GM19467 (cell line): Measurements from ENCODE around the gene GLB1L3.
A peak's percentile ranks its signal among the peaks of the same experiment; 100 is the strongest.
"Not testable (repeated sequence)": the region's sequence is repeated elsewhere in the genome, so short reads cannot be mapped to it uniquely, and the experiment has no call there.

Experiments
- ATAC-seq: cut with Tn5 transposase; IDR thresholded peaks from one replicate; pipeline ENCODE4 v1.9.1; 2021; ENCODE audit warnings: mild to moderate bottlenecking, moderate library complexity; ENCODE audit not compliant: unreplicated experiment

The GLB1L3 gene

DNA sequence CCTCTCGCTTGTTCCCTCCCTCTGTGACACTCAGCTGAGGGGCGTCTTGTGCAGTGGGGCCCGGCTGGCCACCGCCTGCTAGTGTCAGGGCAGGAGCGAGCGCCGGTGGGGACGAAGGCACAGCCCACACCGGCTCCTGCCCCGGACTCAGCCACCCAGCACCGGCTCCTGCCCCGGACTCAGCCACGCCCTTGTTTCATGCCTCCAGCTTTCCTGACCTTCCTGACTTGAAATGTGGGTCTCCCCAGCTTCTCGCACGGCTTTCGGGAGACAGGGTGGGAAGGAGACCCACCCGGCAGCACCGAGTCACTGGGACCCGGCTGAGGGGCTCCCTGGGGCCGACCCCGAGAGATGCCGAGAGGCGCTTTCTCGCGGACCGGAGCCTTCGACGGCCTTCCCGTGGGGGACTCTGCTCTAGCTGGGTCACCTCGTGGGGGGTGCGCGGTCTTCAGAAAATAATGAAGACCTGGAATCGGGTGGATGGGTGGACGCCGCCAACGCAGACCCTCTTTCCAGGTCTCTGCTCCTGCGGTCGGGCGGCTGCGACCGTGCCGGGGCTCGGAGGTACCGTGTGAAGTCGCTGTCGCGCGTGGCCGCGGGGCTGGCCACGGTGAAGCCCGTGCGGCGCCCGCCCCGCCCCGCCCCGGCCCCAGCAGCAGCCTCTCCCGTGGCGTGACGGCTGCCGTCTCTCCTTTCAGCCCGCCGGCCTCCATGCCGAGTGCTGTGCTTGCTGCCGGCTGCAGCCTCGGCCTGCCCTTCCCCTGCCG lies 65.8 kb downstream of the GLB1L3 start:
- ATAC-seq, result no peak

DNA sequence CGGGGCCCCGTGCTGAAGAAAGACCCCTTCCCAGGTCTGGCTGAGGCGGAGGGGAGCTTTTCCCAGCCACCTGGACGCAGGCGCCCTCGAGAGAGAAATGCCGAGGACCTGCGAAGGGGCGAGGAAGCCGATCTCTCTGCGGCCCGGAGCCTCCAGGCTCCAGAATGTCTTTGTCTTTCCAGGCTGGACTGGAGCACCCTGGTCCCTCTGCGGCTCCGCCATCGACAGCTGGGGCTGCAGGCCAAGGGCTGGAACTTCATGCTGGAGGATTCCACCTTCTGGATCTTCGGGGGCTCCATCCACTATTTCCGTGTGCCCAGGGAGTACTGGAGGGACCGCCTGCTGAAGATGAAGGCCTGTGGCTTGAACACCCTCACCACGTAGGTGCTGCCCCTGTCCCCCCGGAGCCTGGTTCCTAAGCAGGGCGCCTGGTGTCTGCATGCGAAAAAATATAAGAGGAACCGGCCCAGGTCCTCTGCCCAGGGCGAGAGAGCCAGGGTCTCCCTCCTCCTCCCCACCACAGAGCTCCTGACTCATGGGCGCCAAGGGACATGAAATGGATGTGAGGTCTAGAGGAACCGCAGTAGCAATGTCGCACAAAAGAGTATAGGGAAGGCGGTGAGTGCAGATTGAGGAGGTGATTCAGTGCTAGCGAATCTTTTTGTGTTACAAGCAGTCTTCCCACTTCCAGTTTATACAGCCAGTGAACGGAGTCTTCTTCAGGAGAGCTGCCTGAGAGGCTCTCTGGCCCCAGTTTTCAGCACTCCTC lies 66.6 kb downstream of the GLB1L3 start:
- no peak for ATAC-seq

DNA sequence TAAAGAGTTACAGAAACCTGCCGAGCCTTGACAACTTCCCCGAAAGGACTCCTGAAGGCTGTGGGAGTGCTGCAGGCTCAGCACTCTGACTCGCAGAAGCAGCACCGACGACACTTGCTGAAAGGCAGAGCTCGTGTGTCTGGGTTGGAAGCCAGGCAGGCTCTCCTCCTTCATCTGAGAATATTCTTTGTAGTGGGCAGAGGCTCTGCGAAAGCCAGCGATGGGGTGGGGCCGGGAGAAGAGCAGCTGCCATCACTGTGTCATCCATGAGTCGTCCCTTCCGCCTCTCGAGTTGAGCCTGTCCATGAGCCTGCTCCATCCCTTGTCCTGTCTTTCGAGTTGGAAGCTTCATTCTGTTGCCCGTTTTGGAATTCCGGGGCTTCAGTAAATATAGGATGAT lies 67.5 kb downstream of the GLB1L3 start:
- no peak for ATAC-seq

DNA sequence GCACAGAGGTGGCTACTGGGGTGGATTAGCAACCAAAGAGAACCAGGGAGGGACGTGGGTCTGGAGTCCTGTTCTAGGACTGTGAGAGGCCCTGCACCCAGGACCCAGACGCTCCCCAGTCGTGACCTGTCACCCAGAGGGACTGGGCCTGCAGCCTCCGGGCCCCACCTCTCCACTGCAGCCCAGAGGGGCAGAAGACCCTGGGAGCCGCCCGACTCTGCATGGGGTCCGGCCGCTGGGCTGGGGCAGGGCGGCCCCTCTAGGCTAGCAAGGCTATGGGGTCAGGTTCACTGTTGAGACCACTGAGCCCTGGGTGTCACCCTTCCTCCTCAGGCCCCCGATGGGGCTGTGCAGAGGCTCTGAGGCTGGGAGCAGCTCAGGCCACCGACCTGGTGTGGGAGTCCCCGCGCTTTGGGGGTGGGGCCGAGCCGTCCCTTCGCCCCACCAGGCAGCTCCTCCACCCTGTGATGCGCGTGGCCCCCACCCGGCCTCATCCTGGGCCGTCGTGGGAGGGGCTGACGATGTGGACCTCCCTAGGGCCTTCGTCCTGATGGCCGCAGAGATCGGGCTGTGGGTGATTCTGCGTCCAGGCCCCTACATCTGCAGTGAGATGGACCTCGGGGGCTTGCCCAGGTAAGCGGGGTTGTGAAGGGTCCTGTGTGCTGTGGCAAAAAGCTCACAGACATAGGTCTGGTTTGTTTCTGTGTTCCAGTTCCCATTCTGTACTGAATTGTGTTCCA lies 68.5 kb downstream of the GLB1L3 start:
- not testable (repeated sequence) for ATAC-seq

DNA sequence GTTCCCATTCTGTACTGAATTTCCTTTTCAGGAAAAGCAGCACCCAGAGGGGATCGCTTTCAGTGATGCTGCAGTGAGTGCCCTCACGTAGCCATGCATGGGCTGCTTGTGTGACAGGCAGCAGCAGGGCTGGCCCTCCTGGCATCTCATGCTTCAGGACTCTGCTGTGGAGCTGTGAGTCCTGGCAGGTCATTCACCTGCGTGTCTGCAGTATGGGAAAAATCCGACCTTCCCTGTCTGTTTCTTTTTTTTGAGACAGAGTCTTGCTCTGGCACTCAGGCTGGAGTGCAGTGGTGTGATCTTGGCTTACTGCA lies 69.0 kb downstream of the GLB1L3 start:
- no peak for ATAC-seq

DNA sequence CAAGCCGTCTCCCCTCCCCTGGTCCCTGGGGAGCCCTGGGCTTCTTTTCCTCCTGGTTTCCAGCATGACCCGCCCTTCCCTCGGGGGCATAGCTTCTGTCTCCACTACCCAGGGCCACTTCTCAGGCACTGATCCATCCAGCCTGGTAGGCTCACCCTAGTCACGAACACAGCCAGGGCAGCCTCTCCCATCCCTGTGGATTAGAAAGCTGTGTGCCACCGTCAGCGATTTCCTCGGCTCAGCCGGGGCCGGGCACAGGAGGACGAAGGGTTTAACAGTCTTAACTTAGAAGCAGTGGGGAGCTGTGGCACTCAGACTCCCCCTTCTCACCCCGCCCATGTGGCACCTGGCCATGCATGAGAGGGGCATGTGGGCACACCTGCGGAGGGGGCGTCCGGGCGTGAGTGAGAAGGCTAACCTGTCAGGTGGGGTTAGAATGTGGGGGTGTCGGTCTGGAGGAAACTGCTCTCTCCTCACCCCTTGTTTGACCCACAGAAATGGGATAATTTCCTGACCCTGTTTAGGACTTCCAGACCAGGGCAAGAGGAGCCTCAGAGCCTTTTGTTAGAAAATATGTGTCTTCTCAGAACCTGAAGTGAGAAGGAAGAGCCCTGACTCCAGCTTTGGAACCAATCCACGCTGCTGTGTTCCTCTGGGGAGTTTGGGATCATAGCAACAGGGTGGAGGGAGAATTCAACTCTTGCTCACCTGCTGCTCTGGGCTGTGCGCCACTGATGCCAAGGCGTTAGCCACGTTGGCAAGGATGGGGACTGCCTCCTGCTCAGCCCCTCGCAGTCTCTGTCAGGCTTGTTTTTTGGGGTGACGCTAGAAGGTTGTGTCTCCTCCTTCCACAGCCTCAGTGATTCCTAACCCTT lies 70.2 kb downstream of the GLB1L3 start:
- ATAC-seq, result no peak

DNA sequence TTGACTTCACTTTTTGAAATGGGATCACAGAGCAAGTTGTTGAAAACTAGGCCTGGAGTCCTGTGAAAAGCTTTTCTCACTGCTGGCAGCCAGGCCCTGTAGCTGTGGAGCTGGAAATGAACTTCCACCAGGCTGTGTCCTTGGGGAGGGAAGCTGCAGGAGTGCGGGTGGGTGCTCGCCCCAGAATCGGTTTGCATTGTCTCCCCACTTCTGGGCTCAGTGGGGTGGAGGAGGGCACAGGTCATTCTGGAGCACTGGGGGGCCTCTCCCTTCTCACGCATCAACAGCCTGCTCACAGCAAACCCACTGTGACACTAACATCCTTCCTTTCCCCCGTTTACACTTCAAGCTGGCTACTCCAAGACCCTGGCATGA lies 70.8 kb downstream of the GLB1L3 start:
- ATAC-seq, result no peak

DNA sequence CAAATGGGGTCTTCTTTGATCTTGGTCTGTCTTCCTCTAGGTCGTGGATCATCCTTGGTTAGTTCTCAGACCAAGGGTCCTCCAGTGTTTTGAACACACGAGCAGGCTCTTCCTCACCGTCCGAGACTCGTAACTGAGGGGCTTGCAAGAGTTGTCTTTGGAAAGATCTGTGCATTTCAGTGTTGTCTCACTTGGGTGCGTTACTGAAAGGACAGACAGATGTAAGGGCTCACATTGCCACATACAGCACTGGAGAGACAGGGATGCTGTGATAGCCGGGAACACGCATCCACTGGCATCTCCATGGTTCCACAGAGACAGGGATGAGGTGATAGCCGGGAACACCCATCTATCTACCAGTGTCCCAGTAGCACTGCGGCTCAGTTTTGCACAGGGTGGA lies 71.3 kb downstream of the GLB1L3 start:
- no peak for ATAC-seq

DNA sequence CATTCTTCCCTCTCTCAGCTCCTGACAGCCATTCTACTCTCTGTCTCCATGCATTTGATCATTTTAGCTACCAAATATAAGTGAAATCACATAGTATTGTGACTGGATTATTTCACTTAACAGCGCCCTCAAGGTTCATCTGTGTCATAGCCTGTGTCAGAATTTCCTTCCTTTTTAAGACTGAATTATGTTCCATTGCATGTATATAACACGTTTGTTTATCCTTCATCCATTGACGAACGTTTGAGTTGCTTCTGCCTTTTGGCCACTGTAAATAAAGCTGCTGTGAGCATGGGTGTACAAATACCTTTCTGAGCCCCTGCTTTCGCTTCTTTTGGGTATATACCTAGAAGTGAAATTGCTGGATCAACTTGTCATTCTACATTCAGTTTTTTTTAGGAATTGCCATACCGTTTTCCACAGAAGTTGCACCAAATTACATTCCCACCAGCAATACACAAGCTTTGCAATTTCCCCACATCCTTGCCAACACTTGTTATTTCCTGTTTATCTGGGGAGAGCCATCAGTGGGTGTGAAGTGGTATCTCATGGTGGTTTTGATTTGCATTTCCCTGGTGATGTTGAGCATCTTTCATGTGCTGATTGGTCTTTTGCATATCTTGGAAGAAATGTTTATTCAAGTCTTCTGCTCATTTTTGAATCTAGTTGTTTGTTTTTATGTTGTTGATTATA lies 73.1 kb downstream of the GLB1L3 start:
- no peak for ATAC-seq

DNA sequence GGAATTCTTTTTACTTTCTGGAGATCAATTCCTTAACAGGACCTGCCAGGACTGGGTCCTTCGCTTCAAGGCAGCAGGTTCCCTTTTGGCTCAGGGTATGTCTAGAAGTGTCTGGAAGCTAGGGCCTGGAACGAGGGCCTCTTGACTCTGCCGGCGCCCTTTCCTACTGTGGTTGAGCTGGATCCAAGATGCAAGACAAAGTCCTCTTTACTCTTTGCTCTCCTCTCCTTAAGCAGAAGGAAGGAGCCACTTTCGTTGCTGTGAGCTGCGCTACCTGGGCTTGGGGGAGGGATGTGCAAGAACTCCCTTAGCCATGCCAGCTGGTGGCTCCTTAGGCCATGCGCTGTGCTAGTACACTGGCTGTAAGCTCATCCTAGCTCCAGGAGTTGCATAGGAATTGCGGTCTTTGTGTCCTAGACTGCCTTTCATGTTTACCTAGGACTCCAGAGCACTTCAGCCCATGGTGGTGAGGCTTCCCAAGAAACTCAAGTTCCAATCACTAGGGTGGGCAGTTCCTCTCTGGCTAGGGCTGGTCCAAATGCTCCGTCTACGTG lies 73.7 kb downstream of the GLB1L3 start:
- no peak for ATAC-seq

DNA sequence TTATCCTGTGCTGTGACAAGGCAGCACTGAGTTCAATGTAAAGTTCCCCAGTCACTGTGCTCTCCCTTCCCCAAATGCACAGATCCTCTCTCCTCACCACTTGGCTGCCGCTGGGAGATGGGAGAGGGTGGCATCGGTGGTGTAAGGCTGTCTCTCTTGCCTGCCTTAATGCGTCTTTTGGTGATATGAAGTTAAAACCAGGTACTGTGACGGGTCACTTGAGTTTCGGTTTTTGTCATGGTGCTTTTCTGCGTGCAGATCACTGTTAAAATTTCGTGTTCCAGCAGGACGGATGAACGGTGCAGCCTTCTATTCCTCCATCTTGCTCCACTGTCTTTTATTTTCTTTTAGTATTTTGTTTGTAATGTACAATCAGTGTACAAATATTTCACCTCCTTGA lies 74.2 kb downstream of the GLB1L3 start:
- peak; percentile 51 for ATAC-seq

DNA sequence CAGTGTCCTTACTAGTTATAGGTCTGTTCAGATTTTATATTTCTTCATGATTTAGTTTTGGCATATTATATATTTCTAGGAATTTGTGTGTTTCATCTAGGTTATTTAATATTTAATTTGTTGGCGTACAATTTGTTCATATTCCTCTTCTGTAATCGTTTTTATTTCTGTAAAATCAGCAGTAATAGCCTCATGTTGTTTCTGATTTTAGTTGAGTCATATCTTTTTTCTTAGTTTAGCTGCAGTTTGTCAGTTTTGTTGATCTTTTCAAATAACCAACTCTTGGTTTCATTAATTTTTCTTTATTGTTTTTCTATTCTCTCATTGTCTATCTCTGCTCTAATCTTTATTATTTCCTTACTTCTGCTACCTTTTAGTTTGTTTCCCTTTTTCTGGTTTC lies 75.9 kb downstream of the GLB1L3 start:
- ATAC-seq, result no peak

DNA sequence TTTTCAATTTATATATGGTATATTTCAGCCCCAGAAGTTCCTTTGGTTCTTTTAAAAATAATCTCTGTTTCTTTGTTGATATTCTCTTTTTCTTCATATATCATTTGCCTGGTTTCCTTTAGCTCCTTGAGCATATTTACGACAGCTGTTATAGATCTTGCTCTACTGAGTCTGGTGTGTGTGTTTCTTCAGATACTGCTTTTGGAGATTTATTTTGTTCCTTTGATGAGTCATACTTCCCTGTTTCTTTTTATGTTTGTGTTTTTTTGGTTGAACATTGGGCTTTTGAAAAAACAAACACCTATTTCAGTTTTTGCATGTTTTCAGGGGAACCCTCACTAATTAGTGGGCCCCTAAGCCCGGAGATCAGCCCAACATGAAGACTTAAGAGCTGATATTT lies 79.0 kb downstream of the GLB1L3 start:
- no peak for ATAC-seq

DNA sequence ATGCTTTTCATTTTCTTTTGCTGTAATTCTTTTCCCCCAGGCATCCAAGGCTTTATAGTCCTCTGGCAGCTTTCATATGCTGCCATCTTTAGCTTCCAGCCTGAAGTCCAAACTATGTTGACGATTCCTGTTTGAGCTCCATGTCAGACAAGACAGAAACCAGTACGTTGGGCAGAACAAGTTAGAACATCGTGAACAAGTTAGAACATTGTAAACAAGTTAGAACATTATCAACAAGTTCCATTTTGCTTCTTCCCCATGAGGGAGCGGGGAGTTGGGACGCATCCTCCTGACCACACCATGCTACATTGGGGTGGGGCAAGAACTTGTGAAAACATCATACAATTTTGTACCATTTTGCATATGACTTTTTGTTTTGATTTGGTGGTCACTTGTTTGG lies 79.5 kb downstream of the GLB1L3 start:
- no peak for ATAC-seq

DNA sequence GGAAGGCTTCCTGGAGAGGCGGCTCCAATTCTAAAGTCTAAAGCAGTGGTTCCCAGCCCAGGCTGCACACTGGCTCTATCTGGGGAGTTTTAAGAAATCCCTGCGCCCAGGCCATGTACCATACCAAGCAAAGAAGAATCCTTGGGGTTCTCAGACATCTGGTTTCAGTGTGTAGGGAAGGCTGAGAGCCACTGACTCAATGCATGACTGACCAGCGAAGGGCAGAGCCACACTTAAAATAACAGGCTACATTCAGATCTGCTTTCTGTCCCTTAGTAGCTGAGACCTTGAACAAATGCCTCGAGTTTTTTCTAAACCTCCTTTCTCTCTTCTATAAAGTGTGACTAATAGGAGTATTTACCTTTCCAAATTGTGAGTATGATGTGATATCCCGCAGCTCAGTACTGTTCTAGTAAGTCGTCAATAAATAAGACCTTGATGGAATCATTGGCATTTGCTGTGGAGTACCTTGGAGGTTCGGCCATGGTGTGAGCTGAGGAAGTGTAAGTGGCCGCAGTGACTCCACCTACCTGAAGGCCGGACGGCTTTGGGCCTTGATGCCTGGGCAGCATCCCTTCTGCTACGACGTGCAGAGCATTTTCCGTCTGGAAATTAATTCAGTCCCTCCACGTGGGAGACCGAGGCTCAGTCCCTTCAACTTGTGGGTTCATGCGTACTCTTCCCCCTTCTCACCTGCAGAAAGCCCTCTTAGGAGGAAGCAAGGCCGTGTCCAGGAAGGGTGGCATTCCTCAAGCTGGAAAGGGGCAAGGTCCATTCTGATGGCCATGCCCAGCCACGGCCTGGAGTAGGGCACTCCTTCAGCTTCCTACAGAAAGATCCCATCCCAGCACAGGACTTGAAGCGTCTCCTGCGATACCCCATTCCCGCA lies 80.7 kb downstream of the GLB1L3 start:
- no peak for ATAC-seq

DNA sequence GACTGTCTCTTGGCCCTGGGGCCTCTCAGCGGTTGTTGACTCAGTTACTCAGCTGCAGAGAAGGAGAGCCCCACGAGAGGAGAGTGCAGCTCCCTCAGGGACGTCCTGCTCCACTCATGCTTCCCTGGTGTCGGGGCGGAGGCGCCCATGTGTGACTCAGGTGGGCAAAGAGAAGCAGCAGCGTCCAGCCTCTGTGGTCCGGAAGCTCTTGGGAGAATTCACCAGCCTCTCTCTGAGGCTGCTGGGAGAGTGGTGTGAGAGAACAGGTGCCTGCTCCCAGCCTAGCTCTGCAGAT lies 81.3 kb downstream of the GLB1L3 start:
- no peak for ATAC-seq

DNA sequence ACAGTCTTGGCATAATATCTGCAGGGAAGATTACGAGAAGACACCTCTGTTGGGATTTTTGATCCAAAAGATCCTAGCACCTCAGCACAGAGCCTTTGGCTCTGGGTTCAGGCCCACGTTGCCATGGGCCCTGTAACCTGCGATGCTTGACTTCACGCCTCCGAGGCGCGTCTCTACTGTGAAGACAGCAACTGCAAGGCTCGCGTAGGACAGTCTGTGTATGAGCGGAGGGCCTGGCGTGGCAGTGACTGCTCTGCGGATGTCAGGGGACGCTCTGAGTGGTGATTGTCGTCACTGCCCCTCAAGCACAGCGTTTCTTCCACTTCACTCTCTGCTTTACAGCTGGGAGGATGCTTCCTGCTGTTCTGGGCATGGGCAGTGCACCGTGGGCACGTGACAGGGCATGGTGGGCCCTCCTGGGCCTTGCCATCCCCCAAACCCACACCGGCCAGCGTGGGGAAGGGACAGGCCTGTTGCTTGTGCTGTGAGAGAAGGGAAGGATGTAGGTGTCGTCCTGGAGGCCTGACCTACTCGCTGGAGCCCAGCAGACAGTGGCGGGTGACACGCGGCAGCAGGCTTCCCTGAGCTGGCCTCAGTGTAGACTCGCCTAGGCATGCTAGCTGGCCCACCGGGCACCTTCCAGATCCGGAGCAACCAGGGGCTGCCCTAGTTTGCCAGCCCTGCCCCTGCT lies 82.1 kb downstream of the GLB1L3 start:
- ATAC-seq, result no peak

DNA sequence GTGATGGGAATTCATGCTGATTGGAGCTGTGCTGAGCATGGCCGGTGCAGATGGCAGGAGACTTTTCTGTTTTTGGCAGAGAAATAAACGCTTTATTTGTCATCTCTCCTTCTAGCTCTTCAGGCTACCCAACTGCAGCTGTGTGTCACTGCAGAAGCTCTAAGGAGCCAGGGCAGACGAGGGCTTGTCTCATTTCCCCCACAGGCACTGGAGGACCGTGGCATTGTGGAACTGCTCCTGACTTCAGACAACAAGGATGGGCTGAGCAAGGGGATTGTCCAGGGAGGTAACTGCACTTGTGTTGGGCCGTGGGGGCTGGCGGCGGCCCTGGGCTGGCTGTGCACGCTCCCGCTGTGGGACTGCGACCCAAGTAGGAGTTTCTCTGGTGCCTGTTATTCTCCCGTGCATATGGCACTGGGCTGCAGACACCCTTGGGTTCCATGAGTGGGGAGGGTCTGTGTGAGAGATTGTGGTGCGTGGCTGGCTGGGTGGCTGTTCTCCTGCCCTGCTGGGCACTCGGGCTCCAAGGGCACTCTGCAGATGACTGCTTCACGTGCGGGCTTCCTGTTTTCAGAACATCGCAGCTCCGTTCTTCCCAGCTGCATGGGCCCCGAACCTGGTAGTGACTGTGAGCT lies 82.8 kb downstream of the GLB1L3 start:
- no peak for ATAC-seq
